ENCODE measurements around the gene FXYD1.

- TF ChIP-seq CTCF (IDR thresholded peaks at IDR 0.05): no peak
- no peak for TF ChIP-seq EP300 (IDR thresholded peaks at IDR 0.05)
- no peak for TF ChIP-seq POLR2A (IDR thresholded peaks at IDR 0.05)
Observed at GRCh38 chr19:35151273-35152065, 12.8 kb downstream of the FXYD1 start.
